Cerebellar cortex (tissue), 1 donor: ENCODE data around the gene IGFBP1.

Source experiments
- DNase-seq: peaks from one replicate; pipeline ENCODE4 v3.0.0-alpha.2; 2015; ENCODE audit warnings: low spot score

IGFBP1 gene

GRCh38 chr7:45902820-45903219 is 14.5 kb downstream of the IGFBP1 start:
- no peak for DNase-seq

GRCh38 chr7:45909561-45909960 is 21.3 kb downstream of the IGFBP1 start:
- DNase-seq = no peak

GRCh38 chr7:45910855-45911254 is 22.6 kb downstream of the IGFBP1 start:
- DNase-seq = no peak

DNA sequence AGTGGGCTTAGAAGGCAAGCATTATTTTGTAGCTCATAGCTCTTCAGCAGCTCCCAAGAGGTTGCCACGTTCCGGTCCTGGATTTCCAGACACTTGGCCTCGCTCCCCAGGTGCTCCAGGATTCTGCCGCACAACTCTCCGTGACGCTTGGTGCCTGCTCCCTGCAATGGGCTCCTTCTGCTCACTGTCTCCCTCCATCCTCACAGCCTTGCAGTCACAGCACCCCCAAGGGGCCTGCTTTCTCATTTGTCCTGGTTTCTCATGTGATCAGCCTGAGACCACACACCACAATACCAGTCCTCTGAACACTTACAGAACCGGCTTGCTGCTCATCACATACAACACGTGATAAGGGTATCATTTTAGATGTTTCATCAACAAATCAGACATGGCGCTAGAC is 23.0 kb downstream of the IGFBP1 start:
- no peak for DNase-seq

DNA sequence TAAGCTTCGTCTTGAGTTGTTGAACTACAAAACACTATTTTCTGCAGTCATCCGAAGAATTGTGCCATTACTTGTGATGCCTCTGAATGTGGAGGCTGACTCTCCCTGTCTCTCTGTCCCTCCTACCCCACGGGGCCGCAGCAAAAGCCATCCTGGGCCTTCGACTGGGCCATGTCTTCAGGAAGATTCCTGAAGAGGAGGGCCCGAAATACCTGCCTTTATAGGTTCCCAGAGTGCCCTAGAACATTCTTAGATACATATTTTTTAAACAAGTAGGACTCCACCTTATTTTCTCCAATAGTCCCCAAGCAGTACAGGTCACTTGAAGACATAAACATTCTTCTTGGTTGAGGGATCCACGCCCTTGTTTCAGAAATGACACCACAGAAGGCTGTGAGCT is 24.7 kb downstream of the IGFBP1 start:
- DNase-seq = no peak

GRCh38 chr7:45914911-45915310 is 26.6 kb downstream of the IGFBP1 start:
- no peak for DNase-seq

DNA sequence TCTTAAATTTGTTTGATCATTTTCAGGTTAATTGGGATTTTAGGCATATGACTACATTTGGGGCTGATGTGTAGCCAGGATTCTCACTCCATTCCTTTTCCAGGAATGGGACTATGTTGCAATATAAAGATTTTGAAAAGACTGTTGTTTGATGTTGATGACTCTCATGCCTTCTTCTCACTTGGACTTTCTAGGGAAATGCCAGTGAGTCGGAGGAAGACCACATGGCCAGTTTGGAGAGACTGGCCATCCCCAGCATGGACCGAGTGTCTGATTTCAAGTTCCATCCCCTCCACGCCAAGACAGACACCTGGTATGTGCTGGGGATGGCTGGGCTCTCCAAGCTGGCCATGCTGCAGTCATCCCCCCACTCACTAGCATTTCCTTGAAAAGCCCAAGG is 27.3 kb downstream of the IGFBP1 start:
- DNase-seq = no peak

DNA sequence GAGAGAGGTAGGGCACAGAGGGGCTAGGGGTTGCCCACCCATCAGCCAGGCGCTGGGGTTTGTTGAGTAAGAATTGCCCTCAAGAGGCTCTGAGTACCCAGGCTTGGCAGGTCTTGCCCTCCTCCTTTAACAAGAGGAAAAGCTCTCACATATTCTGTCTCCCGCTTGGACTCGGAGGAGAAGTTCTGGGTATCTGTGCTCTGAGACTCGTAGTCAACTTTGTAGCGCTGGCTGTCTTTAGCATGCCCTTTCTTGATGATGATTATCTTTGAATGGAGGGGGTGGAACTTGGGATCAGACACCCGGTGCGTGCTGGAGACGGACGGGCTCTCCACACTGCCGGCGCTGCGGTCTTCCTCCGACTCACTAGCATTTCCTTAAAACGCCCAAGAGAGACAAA is 28.8 kb downstream of the IGFBP1 start:
- DNase-seq = no peak

DNA sequence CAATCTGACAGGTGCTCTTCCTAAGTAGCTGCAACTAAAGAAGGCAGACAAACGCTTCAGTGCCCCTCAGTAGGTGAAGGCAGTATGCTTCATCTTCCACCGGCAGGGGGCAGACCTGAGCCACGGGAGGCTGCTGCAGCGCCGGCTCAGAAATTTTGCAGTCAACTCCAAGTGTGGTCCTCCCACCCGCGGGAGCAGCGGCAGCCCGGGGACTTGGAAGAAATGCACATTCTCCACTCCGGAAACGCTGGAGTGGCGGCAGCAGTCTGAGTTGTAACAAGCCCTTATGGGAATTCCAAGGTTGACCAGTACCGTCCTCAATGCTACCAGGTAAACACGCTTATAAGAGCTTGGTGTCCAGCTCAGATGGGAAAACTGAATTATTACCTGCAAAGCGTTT is 29.4 kb downstream of the IGFBP1 start:
- DNase-seq = peak; percentile 65

DNA sequence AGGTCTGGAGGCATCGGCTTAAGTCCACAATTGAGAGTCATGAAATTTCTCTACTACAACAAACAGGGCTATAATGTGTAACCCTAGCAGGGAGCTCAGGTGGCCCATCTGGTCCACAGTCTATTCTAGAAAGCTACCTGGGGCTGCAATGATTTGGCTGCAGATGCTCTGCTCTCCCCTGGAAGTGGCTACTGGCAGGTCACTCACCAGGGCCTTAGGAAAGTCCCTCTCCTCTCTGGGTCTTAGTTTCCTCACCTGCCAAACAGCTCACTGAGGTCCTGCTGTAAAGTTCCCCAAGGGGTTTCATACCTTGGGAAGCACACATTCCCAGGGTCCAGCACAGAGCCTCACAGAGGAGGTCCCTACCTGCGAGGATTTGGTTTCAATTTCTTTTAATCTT is 30.3 kb downstream of the IGFBP1 start:
- DNase-seq = no peak

GRCh38 chr7:45919231-45919784 is 31.0 kb downstream of the IGFBP1 start:
- DNase-seq = no peak

- DNase-seq = no peak
These were observed 31.7 kb downstream of the IGFBP1 start for GRCh38 chr7:45919993-45920459.

DNA sequence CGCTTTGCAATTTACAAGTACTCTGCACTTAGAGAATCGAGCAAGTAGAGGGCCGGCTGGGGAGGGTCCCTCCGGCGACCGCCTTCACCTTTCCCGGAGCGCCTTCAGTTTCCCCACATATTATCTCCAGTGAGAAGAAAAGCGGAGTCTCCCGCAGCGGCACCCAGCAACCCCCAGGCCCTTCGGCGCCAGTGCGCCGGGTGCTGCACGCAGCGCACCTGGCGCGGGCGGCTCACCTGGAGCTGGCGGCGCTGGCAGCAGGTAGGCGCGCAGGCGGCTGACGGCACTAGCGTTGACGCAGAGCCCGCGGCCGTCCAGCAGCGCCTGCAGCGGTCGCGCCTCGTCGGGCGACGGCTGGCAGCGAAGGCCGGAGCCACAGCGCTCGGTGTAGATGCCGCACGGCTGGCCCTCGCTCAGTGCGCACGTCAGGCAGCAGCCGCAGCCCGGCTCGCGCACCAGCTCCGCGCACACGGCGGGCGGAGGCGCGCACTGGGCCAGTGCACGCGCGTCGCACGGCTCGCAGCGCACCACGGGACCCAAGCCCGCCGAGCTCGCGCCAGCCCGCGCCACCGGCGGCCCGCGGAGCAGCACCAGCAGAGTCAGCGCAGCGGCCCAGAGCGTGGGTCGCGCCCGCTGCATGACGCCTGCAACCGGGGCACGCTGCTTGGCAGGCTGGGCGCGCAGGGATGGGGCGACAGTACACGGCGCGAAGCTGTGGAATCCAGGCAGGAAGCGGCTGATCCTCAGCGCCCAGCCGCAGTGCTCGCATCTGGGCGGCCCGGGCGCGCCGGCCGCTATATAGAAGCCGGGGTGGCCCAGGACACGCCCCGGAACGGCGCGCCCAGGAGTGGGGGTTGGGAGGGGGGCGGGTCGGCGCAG is 32.5 kb downstream of the IGFBP1 start, which contains the start of gene IGFBP3:
Gene IGFBP3 (minus strand): TSS at position 771 of the 879 bp plus-strand sequence. CDS start 132 bp downstream, at position 639.
- no peak for DNase-seq

DNA sequence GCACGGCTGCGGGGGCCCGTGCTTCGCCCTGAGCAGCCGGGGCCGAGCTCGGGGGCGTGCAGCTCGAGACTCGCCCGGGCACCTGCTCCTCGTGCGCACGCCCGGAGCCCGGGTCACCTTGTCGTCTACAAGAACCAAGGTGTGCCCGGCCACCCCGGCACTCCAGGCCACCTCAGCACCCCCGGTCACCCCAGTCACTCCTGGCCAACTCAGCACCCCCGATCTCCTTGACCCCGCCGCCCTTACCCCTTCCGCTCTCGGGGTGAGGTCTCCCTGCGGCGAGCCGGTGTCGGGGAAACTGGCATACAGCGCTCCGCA is 33.1 kb downstream of the IGFBP1 start:
- no peak for DNase-seq

DNA sequence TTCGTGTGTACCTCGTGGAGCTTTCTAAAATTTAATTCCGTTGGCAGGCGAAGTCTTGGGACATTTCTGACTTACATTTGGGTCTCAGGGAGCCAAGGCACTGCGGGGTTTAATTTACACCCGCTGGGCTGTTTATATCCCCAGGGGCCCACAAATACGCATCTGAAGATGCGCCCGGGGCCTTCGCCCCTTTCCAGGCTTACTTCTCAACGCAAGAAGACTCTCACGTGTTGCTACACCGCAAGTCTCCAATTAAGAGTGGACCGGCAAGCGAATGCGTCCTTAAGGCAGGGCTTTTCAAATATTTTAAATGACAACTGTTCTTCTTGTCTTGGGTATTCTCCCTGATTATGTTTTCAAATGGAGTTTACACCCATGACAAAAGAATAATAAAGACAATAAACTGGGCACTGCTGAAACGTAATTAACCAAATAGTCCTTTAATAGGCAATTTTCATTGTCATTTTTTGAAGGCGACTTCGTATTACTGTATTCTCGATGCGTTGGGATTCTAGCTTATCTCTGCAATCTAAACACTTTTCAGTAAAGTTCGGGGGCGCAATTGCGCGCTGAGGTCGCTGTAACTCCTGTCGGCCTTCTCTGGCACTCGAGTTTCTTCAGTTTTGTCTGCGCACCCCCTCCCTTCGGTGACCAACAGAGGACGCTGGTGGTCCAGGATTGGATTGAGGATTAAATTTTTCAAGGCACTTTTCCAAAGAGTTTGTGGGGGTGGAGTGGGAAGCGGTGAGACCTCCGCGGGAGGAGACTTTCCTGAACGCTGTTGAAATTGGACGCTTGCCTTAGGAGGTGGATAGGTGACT is 33.6 kb downstream of the IGFBP1 start:
- peak; percentile 42 for DNase-seq

- peak; percentile 13 for DNase-seq
These were observed 34.5 kb downstream of the IGFBP1 start for GRCh38 chr7:45922810-45923209.

DNA sequence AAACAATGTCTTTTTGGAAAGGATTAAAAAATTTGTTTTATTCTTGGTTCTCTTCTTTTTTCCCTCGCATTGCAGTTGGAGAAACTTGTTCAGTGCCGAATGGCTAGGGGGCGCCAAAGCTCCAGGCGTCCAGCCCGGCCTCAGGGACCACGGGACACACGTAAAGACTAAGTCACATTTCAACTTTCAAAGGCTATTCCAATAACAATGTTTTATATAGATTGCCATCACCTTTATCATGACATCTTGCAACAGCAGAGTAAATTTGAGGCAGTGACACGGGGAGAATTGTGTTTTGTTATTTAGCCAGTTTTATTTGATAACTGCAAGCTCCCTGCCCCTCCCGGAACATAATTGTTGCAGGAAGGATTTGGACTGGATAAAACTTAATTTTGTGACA is 35.0 kb downstream of the IGFBP1 start:
- DNase-seq = peak; percentile 50

DNA sequence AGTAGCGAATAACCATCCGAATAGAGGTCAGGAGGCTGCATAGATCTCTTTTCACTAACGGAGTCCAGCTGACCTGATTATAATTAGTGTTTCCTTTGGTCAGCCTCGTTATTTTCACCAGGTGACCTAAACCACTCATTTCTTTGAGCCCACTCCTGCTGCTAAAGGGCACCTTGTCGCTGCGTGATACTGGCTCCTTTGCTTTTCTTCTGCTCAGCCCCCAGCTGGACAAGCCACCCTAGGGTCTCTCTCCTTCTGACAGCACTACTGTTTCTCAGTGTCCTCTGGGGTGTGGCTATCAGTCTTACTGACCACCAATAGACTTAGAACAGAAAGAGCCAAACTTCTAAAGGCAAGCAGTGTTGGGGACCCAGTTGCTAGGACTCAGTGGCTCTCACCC is 35.5 kb downstream of the IGFBP1 start:
- peak; percentile 8 for DNase-seq

GRCh38 chr7:45924283-45924682 is 36.0 kb downstream of the IGFBP1 start:
- no peak for DNase-seq

DNA sequence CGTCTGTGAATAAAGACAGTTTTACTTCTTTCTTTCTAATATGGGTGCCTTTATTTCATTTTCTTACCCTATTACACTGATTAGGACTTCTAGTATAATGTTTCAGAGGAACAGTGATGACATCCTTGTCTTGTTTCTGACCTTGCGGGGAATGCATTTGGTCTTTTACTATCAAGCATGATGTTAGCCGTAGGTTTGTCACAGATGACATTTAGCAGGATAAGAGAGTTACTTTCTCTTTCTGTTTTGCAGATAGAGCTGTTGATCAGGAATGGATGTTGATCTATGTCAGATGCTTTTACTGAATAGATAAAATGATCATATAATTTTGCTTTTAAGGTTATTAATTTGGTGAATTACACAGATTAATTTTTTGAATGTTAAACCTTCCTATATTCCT is 39.4 kb downstream of the IGFBP1 start:
- no peak for DNase-seq

DNA sequence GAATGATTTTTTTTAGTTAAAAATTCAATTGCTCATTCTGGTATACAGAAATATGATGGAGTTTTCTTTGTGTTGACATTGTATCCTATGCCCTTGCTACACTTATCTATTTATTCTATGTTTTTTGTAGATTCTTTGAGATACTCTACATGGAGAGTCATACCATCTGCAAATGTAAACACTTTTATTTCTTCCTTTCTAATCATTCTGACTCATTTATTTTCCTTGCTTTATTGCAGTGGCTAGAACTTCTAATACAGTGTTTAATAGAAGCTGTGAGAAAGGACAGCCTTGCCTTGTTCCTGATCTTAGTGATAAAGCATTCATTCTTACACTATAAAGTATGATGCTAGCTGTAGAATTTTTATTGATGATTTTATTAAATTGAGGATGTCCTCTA is 42.7 kb downstream of the IGFBP1 start:
- DNase-seq = no peak

DNA sequence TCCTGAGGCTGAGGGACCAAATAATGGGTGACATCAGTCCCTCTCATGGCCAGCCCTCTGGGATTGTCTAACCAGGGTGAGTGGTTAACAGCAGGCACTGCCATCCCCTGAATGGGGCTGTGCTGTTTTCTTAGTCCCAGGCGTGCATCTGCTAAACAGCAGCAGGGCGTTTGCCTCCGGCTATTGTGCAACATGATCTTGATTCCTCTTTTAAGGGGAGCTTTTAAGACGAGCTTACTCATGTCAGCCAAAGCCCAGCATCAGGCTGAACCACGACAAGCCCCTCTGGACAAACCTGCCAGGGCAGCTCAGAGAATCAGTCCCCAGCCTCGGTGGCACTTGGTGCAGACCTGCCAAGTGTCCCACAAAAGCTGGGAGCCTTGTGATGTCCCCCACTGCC is 49.0 kb downstream of the IGFBP1 start:
- DNase-seq = no peak

GRCh38 chr7:45937862-45938261 is 49.6 kb downstream of the IGFBP1 start:
- DNase-seq = no peak
